ENCODE data around the gene LY6G6C.

Gene LY6G6C

GRCh38 chr6:31765559-31765909 lies 44.0 kb upstream of the LY6G6C start:
- no peak overlapping the region for H3K4me3 ChIP-seq (replicated peaks; ENCODE audit: insufficient read depth, low read length)
- H3K27me3 ChIP-seq (ENCODE audit: insufficient read depth, poor library complexity, severe bottlenecking) = no peaks in the 10 kb centered on the region
- H3K27ac ChIP-seq (replicated peaks) = no peak overlapping the region
- no peak for DNase-seq (ENCODE audit: low read depth in 1 of 2, low spot score in 1 of 2)
- TF ChIP-seq SPI1 (IDR thresholded peaks at IDR 0.05; ENCODE audit: borderline replicate concordance, low read depth) (no peak), POLR2AphosphoS5 (IDR thresholded peaks at IDR 0.05; ENCODE audit: low read depth) (no peak), GABPA (IDR thresholded peaks at IDR 0.05; ENCODE audit: low read depth) (no peak)
- TF ChIP-seq, protein P1, sequence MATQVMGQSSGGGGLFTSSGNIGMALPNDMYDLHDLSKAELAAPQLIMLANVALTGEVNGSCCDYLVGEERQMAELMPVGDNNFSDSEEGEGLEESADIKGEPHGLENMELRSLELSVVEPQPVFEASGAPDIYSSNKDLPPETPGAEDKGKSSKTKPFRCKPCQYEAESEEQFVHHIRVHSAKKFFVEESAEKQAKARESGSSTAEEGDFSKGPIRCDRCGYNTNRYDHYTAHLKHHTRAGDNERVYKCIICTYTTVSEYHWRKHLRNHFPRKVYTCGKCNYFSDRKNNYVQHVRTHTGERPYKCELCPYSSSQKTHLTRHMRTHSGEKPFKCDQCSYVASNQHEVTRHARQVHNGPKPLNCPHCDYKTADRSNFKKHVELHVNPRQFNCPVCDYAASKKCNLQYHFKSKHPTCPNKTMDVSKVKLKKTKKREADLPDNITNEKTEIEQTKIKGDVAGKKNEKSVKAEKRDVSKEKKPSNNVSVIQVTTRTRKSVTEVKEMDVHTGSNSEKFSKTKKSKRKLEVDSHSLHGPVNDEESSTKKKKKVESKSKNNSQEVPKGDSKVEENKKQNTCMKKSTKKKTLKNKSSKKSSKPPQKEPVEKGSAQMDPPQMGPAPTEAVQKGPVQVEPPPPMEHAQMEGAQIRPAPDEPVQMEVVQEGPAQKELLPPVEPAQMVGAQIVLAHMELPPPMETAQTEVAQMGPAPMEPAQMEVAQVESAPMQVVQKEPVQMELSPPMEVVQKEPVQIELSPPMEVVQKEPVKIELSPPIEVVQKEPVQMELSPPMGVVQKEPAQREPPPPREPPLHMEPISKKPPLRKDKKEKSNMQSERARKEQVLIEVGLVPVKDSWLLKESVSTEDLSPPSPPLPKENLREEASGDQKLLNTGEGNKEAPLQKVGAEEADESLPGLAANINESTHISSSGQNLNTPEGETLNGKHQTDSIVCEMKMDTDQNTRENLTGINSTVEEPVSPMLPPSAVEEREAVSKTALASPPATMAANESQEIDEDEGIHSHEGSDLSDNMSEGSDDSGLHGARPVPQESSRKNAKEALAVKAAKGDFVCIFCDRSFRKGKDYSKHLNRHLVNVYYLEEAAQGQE (IDR thresholded peaks at IDR 0.05; ENCODE audit: insufficient replicate concordance, low read depth) = no peak
- TF ChIP-seq, protein P2, sequence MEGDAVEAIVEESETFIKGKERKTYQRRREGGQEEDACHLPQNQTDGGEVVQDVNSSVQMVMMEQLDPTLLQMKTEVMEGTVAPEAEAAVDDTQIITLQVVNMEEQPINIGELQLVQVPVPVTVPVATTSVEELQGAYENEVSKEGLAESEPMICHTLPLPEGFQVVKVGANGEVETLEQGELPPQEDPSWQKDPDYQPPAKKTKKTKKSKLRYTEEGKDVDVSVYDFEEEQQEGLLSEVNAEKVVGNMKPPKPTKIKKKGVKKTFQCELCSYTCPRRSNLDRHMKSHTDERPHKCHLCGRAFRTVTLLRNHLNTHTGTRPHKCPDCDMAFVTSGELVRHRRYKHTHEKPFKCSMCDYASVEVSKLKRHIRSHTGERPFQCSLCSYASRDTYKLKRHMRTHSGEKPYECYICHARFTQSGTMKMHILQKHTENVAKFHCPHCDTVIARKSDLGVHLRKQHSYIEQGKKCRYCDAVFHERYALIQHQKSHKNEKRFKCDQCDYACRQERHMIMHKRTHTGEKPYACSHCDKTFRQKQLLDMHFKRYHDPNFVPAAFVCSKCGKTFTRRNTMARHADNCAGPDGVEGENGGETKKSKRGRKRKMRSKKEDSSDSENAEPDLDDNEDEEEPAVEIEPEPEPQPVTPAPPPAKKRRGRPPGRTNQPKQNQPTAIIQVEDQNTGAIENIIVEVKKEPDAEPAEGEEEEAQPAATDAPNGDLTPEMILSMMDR (IDR thresholded peaks at IDR 0.05; ENCODE audit: insufficient read depth, low read length) = no peak

DNA sequence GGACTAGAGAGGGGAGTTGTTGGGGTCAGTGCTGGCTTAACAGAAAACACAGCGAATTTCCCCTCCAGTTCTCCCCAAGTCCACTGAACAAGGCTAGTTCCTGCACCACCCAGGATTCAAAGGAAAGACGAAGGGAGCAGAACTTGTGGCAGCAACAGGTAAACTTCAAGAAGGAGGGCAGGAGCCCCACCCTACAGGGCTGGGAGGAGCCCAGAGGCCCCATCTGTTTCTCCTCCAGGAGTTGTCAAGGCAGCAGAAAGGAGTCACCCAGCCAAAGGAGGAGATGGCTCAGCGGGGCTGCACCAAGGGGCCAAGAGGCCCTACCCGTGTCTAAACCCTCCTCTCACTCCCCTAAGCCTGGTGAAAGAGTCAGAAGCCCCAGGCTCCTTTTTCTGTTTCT lies 42.7 kb upstream of the LY6G6C start:
- Histone ChIP-seq H3K27me3 (ENCODE audit: insufficient read depth, poor library complexity, severe bottlenecking) (no peaks in the 10 kb centered on the region), H3K4me3 (replicated peaks; ENCODE audit: insufficient read depth, low read length) (no peak overlapping the region), H3K27ac (replicated peaks) (no peak overlapping the region)
- TF ChIP-seq SPI1 (IDR thresholded peaks at IDR 0.05; ENCODE audit: borderline replicate concordance, low read depth) = no peak
- TF ChIP-seq, protein P2 (IDR thresholded peaks at IDR 0.05; ENCODE audit: insufficient read depth, low read length) = no peak
- TF ChIP-seq POLR2AphosphoS5 (IDR thresholded peaks at IDR 0.05; ENCODE audit: low read depth) = no peak
- no peak for TF ChIP-seq GABPA (IDR thresholded peaks at IDR 0.05; ENCODE audit: low read depth)
- TF ChIP-seq, protein P1 (IDR thresholded peaks at IDR 0.05; ENCODE audit: insufficient replicate concordance, low read depth) = no peak
- DNase-seq (ENCODE audit: low read depth in 1 of 2, low spot score in 1 of 2) = no peak

GRCh38 chr6:31763619-31763940 lies 42.0 kb upstream of the LY6G6C start:
- Histone ChIP-seq H3K4me3 (replicated peaks; ENCODE audit: insufficient read depth, low read length) (no peak overlapping the region), H3K27me3 (ENCODE audit: insufficient read depth, poor library complexity, severe bottlenecking) (no peaks in the 10 kb centered on the region), H3K27ac (replicated peaks) (no peak overlapping the region)
- TF ChIP-seq SPI1 (IDR thresholded peaks at IDR 0.05; ENCODE audit: borderline replicate concordance, low read depth) (no peak), POLR2AphosphoS5 (IDR thresholded peaks at IDR 0.05; ENCODE audit: low read depth) (no peak), GABPA (IDR thresholded peaks at IDR 0.05; ENCODE audit: low read depth) (no peak)
- TF ChIP-seq, protein P2 (IDR thresholded peaks at IDR 0.05; ENCODE audit: insufficient read depth, low read length) = no peak
- TF ChIP-seq, protein P1 (IDR thresholded peaks at IDR 0.05; ENCODE audit: insufficient replicate concordance, low read depth) = no peak
- DNase-seq (ENCODE audit: low read depth in 1 of 2, low spot score in 1 of 2) = no peak
